ENCODE measurements around the gene ANKS1B.
A peak's percentile ranks its signal among the peaks of the same experiment; 100 is the strongest.

ANKS1B gene

GRCh38 chr12:99985129-99985570 is 414 bp upstream of the ANKS1B start:
- no peak for TF ChIP-seq CTCF (IDR thresholded peaks at IDR 0.05; ENCODE audit: low read depth, low read length)
- peak overlapping the region; percentile 96 for H3K4me3 ChIP-seq (ENCODE audit: low read depth, low read length)
- no peak for DNase-seq
- peak overlapping the region; percentile 64 for H3K27ac ChIP-seq
- H3K36me3 ChIP-seq, result no peaks in the 10 kb centered on the region
- no peaks in the 10 kb centered on the region for H3K9me3 ChIP-seq (ENCODE audit: severe bottlenecking)
- H3K27me3 ChIP-seq (ENCODE audit: insufficient read depth, low read depth, severe bottlenecking), result no peaks in the 10 kb centered on the region

- no peak for TF ChIP-seq CTCF (IDR thresholded peaks at IDR 0.05; ENCODE audit: low read depth, low read length)
- peak overlapping the region; percentile 71 for H3K4me3 ChIP-seq (ENCODE audit: low read depth, low read length)
- no peaks in the 10 kb centered on the region for H3K27me3 ChIP-seq (ENCODE audit: insufficient read depth, low read depth, severe bottlenecking)
- H3K27ac ChIP-seq, result no peak overlapping the region
- no peaks in the 10 kb centered on the region for H3K9me3 ChIP-seq (ENCODE audit: severe bottlenecking)
- DNase-seq, result peak; percentile 19
- no peaks in the 10 kb centered on the region for H3K36me3 ChIP-seq
These were observed 1.1 kb downstream of the ANKS1B start for GRCh38 chr12:99983456-99984258.

DNA sequence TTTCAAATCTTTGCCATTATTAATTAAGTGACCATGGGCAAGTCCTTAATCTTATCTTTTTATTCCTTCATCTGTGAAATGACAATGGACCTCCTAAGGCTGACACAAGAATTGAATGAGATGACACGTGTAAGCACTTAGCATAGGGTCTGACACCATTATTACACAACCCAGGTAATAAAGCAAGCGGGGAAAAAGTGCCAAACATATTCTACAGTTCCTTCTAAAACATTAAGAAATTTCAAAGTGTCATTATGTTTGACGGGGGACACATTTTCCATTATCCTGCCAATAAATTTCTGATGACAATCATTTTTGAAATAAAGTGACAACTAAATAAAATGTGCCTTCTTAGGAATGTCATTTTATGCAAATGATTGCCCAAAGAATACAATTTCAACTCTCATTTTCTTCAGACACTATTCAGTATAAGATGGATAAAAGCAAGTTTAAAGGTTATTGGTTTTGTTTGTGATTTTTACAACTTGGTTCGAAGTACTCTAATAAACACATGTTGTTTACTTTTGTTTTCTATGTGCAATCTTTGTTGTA is 3.0 kb downstream of the ANKS1B start:
- Histone ChIP-seq H3K27me3 (ENCODE audit: insufficient read depth, low read depth, severe bottlenecking) (no peaks in the 10 kb centered on the region), H3K4me3 (ENCODE audit: low read depth, low read length) (no peak overlapping the region), H3K27ac (no peak overlapping the region), H3K36me3 (no peaks in the 10 kb centered on the region), H3K9me3 (ENCODE audit: severe bottlenecking) (no peaks in the 10 kb centered on the region)
- DNase-seq, result no peak
- no peak for TF ChIP-seq CTCF (IDR thresholded peaks at IDR 0.05; ENCODE audit: low read depth, low read length)

GRCh38 chr12:99979471-99979870 is 5.3 kb downstream of the ANKS1B start:
- no peaks in the 10 kb centered on the region for H3K36me3 ChIP-seq
- no peak overlapping the region for H3K27ac ChIP-seq
- TF ChIP-seq CTCF (IDR thresholded peaks at IDR 0.05; ENCODE audit: low read depth, low read length), result no peak
- no peak overlapping the region for H3K4me3 ChIP-seq (ENCODE audit: low read depth, low read length)
- no peaks in the 10 kb centered on the region for H3K27me3 ChIP-seq (ENCODE audit: insufficient read depth, low read depth, severe bottlenecking)
- no peaks in the 10 kb centered on the region for H3K9me3 ChIP-seq (ENCODE audit: severe bottlenecking)
- DNase-seq, result no peak

DNA sequence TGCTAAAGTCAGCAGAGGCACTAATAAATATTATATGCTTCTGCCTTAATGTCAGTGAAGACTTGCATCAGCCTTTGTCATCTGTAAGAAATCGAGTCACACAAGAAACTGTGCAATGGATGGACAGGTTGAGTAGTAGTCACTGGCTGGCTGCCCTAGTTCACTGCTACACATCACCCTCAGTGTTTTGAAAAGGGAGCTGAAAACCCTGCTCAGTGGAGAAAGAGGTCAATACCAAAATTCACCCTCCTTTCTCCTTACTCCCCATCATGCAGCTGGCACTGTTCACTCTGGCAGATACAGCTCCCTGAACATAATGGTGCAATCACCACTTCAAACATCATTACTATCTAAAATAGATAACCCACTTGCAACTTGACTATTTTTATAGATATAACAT is 6.6 kb downstream of the ANKS1B start:
- Histone ChIP-seq H3K27ac (no peak overlapping the region), H3K36me3 (no peaks in the 10 kb centered on the region), H3K4me3 (ENCODE audit: low read depth, low read length) (no peak overlapping the region), H3K27me3 (ENCODE audit: insufficient read depth, low read depth, severe bottlenecking) (no peaks in the 10 kb centered on the region), H3K9me3 (ENCODE audit: severe bottlenecking) (no peaks in the 10 kb centered on the region)
- TF ChIP-seq CTCF (IDR thresholded peaks at IDR 0.05; ENCODE audit: low read depth, low read length), result no peak
- no peak for DNase-seq
